Loucy (cell line): ENCODE results near the gene SYCP3.

Source experiments
- H2AFZ ChIP-seq: fragments of 200-600 bp; sonication (generic); 2 replicates; pipeline ENCODE4 v1.6.0; 2016; ENCODE audit warnings: antibody characterized with exemption, mild to moderate bottlenecking, low read length, moderate library complexity
- H3F3A ChIP-seq: fragments of 200-600 bp; 2 replicates; pipeline ENCODE4 v1.6.0; 2016; ENCODE audit warnings: antibody characterized with exemption, low read depth, mild to moderate bottlenecking
- H3K27me3 ChIP-seq: fragments of 200-600 bp; sonication (generic); 2 replicates; pipeline ENCODE4 v1.6.1; 2014; ENCODE audit warnings: low read length, mild to moderate bottlenecking; ENCODE audit not compliant: insufficient read depth, poor library complexity, severe bottlenecking
- H3K36me3 ChIP-seq: fragments of 200-600 bp; sonication (generic); 2 replicates; pipeline ENCODE4 v1.6.1; 2016; ENCODE audit warnings: low read length; ENCODE audit not compliant: insufficient read depth
- H3K4me1 ChIP-seq: fragments of 200-600 bp; sonication (generic); 2 replicates; pipeline ENCODE4 v1.5.1; 2014; ENCODE audit warnings: low read length, mild to moderate bottlenecking; ENCODE audit not compliant: insufficient read depth, poor library complexity, severe bottlenecking
- H3K4me2 ChIP-seq: fragments of 200-600 bp; sonication (generic); 2 replicates; pipeline ENCODE4 v1.6.0; 2014; ENCODE audit warnings: antibody characterized with exemption, low read length, low read depth, mild to moderate bottlenecking; ENCODE audit not compliant: poor library complexity, severe bottlenecking
- H3K4me3 ChIP-seq: fragments of 200-600 bp; sonication (generic); 2 replicates; pipeline ENCODE4 v1.5.1; 2014; ENCODE audit warnings: low read length, mild to moderate bottlenecking, mixed read lengths; ENCODE audit not compliant: poor library complexity, severe bottlenecking
- H3K79me2 ChIP-seq: fragments of 200-600 bp; sonication (generic); 2 replicates; pipeline ENCODE4 v1.6.1; 2014; ENCODE audit warnings: low read length; ENCODE audit not compliant: insufficient read depth
- H3K9ac ChIP-seq: fragments of 200-600 bp; sonication (generic); 2 replicates; pipeline ENCODE4 v1.6.0; 2014; ENCODE audit warnings: mild to moderate bottlenecking, low read depth, low read length, moderate library complexity; ENCODE audit not compliant: poor library complexity, severe bottlenecking
- H3K9me2 ChIP-seq: fragments of 200-600 bp; sonication (generic); replicated peaks from 2 replicates; pipeline ENCODE4 v1.6.1; 2016; ENCODE audit warnings: low read depth, low read length, mixed read lengths
- H3K9me3 ChIP-seq: fragments of 200-600 bp; sonication (generic); 2 replicates; pipeline ENCODE4 v1.6.1; 2014; ENCODE audit warnings: mild to moderate bottlenecking, antibody characterized with exemption, low read length, low read depth; ENCODE audit not compliant: insufficient read depth
- H4K20me1 ChIP-seq: fragments of 200-600 bp; sonication (generic); 2 replicates; pipeline ENCODE4 v1.6.0; 2014; ENCODE audit warnings: antibody characterized with exemption, low read length, mild to moderate bottlenecking; ENCODE audit not compliant: insufficient read depth, poor library complexity, severe bottlenecking
- EZH2phosphoT487 ChIP-seq: fragments of 200-600 bp; IDR thresholded peaks from 2 replicates; pipeline ENCODE4 v1.6.1; 2018; ENCODE audit warnings: antibody characterized with exemption, mild to moderate bottlenecking, moderate library complexity, borderline replicate concordance
- TF ChIP-seq, protein P1 (sequence below): fragments of 200-600 bp; sonication (generic); conservative IDR thresholded peaks from 2 replicates; pipeline ENCODE4 v1.5.1; 2014; ENCODE audit warnings: mild to moderate bottlenecking, antibody characterized with exemption, low read length

Gene SYCP3

DNA sequence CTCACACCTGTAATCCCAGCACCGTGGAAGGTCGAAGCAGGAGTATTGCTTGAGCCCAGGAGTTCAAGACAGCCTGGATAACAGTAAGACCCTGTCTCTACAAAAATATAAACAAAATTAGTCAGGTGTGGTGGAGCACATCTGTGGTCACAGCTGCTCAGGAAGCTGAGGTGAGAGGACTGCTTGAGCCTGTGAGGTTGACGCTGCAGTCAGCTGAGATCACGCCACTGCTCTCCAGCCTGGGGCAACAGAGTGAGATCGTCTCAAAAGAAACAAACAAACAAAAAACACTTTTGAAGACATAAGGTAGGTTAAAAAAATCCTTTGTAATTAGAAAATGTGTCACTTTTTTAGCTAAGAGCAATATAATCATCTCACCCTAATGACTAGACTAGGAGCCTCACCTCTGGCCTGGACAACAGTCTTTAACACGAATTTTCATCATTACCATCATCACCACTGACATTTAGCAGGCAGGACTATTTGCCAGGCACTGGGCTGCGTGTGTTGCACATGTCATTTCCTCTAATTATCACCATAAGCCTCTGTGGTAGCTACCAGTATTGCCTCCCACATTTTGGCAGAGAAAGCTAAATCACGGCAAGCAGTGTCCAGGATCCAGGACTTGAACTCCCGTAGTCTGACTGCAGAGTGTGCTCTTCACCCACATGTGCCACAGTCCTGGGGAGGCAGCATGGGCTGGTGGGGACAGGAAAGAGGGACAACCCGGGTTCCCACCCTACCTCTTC is 4.6 kb upstream of the SYCP3 start:
- no peaks in the 10 kb centered on the region for H3K9me3 ChIP-seq
- H3F3A ChIP-seq = no peaks in the 10 kb centered on the region
- TF ChIP-seq, protein P1, sequence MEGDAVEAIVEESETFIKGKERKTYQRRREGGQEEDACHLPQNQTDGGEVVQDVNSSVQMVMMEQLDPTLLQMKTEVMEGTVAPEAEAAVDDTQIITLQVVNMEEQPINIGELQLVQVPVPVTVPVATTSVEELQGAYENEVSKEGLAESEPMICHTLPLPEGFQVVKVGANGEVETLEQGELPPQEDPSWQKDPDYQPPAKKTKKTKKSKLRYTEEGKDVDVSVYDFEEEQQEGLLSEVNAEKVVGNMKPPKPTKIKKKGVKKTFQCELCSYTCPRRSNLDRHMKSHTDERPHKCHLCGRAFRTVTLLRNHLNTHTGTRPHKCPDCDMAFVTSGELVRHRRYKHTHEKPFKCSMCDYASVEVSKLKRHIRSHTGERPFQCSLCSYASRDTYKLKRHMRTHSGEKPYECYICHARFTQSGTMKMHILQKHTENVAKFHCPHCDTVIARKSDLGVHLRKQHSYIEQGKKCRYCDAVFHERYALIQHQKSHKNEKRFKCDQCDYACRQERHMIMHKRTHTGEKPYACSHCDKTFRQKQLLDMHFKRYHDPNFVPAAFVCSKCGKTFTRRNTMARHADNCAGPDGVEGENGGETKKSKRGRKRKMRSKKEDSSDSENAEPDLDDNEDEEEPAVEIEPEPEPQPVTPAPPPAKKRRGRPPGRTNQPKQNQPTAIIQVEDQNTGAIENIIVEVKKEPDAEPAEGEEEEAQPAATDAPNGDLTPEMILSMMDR = no peak
- no peak for TF ChIP-seq EZH2phosphoT487
- H3K36me3 ChIP-seq = peaks cover 53% of the 10 kb centered on the region; the same call in 1 of the 2 replicates
- H3K4me2 ChIP-seq = no peak overlapping the region
- peaks cover 12% of the 10 kb centered on the region for H3K4me1 ChIP-seq
- no peak overlapping the region for H3K9ac ChIP-seq
- H3K9me2 ChIP-seq = no peaks in the 10 kb centered on the region
- H3K79me2 ChIP-seq = no peaks in the 10 kb centered on the region
- H2AFZ ChIP-seq = no peak overlapping the region
- H4K20me1 ChIP-seq = no peaks in the 10 kb centered on the region
- no peak overlapping the region for H3K4me3 ChIP-seq
- H3K27me3 ChIP-seq = no peaks in the 10 kb centered on the region

DNA sequence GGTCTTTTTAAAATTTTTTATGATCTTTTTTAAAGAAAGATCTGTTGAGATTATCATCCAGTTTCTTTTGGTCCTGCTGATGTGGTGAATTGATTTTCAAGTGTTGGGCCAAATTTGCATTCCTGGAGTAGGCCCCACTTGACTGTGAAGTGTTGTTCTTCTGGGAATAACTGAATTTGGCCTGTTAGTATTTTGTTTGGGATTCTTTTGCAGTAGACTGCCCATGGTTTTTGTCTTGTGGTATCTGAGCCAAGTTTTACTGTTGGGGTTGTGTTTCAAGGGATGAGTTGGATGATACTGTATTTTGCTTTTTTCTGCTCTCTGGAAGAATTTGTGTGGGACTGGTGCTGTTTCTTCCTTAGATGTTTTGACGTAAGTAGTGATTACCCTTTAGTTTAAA is 4.0 kb upstream of the SYCP3 start:
- no peaks in the 10 kb centered on the region for H3K9me2 ChIP-seq
- no peak overlapping the region for H3K9ac ChIP-seq
- peaks cover 12% of the 10 kb centered on the region for H3K4me1 ChIP-seq
- H3K36me3 ChIP-seq = peaks cover 47% of the 10 kb centered on the region; the same call in 1 of the 2 replicates
- TF ChIP-seq EZH2phosphoT487 = no peak
- TF ChIP-seq, protein P1 = no peak
- no peaks in the 10 kb centered on the region for H4K20me1 ChIP-seq
- H3F3A ChIP-seq = no peaks in the 10 kb centered on the region
- no peak overlapping the region for H2AFZ ChIP-seq
- H3K4me3 ChIP-seq = no peak overlapping the region
- H3K4me2 ChIP-seq = no peak overlapping the region
- H3K79me2 ChIP-seq = no peaks in the 10 kb centered on the region
- no peaks in the 10 kb centered on the region for H3K9me3 ChIP-seq
- H3K27me3 ChIP-seq = no peaks in the 10 kb centered on the region

GRCh38 chr12:101740980-101741379 is 1.7 kb upstream of the SYCP3 start:
- Histone ChIP-seq H3K4me3 (no peak overlapping the region), H3K9me2 (no peaks in the 10 kb centered on the region), H2AFZ (no peak overlapping the region), H3K79me2 (no peaks in the 10 kb centered on the region), H3K9ac (no peak overlapping the region), H3F3A (no peaks in the 10 kb centered on the region), H3K27me3 (no peaks in the 10 kb centered on the region), H3K9me3 (no peaks in the 10 kb centered on the region), H4K20me1 (no peaks in the 10 kb centered on the region), H3K4me2 (no peak overlapping the region), H3K4me1 (peaks cover 12% of the 10 kb centered on the region), H3K36me3 (peaks cover 25% of the 10 kb centered on the region; the same call in 1 of the 2 replicates)
- TF ChIP-seq, protein P1 = no peak
- TF ChIP-seq EZH2phosphoT487 = no peak
